ENCODE results near the gene PACS2. TPM values are rescaled to one million over a fixed set of nuclear protein-coding genes. Genes with fewer than 3 reads are reported as not detected.

The PACS2 gene
- total RNA-seq, 1 donor from 2014 or later, result 30.3 TPM

- no peak for DNase-seq (ENCODE audit: low read depth in 2 of 2)
Observed at GRCh38 chr14:105437723-105438500, 123.4 kb downstream of the PACS2 start.

- DNase-seq (ENCODE audit: low read depth in 2 of 2), result no peak
Observed at GRCh38 chr14:105439179-105439578, 124.6 kb downstream of the PACS2 start.

GRCh38 chr14:105439710-105440553, 125.4 kb downstream of the PACS2 start:
- peak; percentile 61 to 77 for DNase-seq (ENCODE audit: low read depth in 2 of 2)

- DNase-seq (ENCODE audit: low read depth in 2 of 2), result no peak
Observed at GRCh38 chr14:105440554-105440900, 126.0 kb downstream of the PACS2 start.

- no peak for DNase-seq (ENCODE audit: low read depth in 2 of 2)
Observed at GRCh38 chr14:105440992-105441391, 126.4 kb downstream of the PACS2 start.

GRCh38 chr14:105442125-105442524, 127.6 kb downstream of the PACS2 start:
- no peak for DNase-seq (ENCODE audit: low read depth in 2 of 2)

- no peak for DNase-seq (ENCODE audit: low read depth in 2 of 2)
Observed at GRCh38 chr14:105442834-105443233, 128.3 kb downstream of the PACS2 start.

GRCh38 chr14:105444859-105445258, 130.3 kb downstream of the PACS2 start:
- no peak for DNase-seq (ENCODE audit: low read depth in 2 of 2)

GRCh38 chr14:105445290-105445689, 130.7 kb downstream of the PACS2 start:
- no peak for DNase-seq (ENCODE audit: low read depth in 2 of 2)

GRCh38 chr14:105445901-105446845, 131.6 kb downstream of the PACS2 start:
- DNase-seq (ENCODE audit: low read depth in 2 of 2), result no peak

GRCh38 chr14:105446971-105447370, 132.4 kb downstream of the PACS2 start:
- no peak for DNase-seq (ENCODE audit: low read depth in 2 of 2)

Other genes with a start within 250 kb of the PACS2 start
- gene GPR132, start 249.3 kb upstream of the PACS2 start, total RNA-seq, result under 0.01 TPM in 1 of 2 replicates, not detected in the other
- 37.5 and 45.5 TPM in 2 replicates for gene JAG2, start 146.0 kb upstream of the PACS2 start, total RNA-seq
- gene NUDT14, start 133.4 kb upstream of the PACS2 start, total RNA-seq, result 54.4 and 76.2 TPM in 2 replicates
- 33.4 and 54.1 TPM in 2 replicates for gene BTBD6, start 66.2 kb upstream of the PACS2 start, total RNA-seq
- gene BRF1, start 13.7 kb upstream of the PACS2 start, total RNA-seq, result 20.8 and 27.1 TPM in 2 replicates
- gene TEX22, start 83.8 kb downstream of the PACS2 start, total RNA-seq, result under 0.01 and 0.13 TPM in 2 replicates
- gene MTA1, start 105.1 kb downstream of the PACS2 start, total RNA-seq, result 23.5 and 31.7 TPM in 2 replicates
- 137 and 173 TPM in 2 replicates for gene CRIP2, start 160.1 kb downstream of the PACS2 start, total RNA-seq
- 0.38 and 0.90 TPM in 2 replicates for gene CRIP1, start 172.1 kb downstream of the PACS2 start, total RNA-seq
- 7.1 and 9.9 TPM in 2 replicates for gene TEDC1, start 176.5 kb downstream of the PACS2 start, total RNA-seq
- 6.4 and 9.5 TPM in 2 replicates for gene TMEM121, start 211.8 kb downstream of the PACS2 start, total RNA-seq